Fibroblast of lung (primary cell): Measurements from ENCODE around the gene PPP1R14B. TPM values are rescaled to one million over a fixed set of nuclear protein-coding genes. Genes with fewer than 3 reads are reported as not detected.

ENCODE experiments used
- DNase-seq, 2 donors: peaks; one replicate each; pipeline versions ENCODE4 v3.0.0 to v3.0.0-alpha.2; 2010; ENCODE audit warnings: low read depth in 2 of 2
- H2AFZ ChIP-seq: 2 replicates; pipeline ENCODE4 v1.5.1; 2012; ENCODE audit warnings: low read length, control low read depth, inconsistent platforms
- H3K27ac ChIP-seq: 2 replicates; pipeline ENCODE4 v1.5.1; 2011; ENCODE audit warnings: low read length, control low read depth; ENCODE audit not compliant: insufficient read depth
- H3K27me3 ChIP-seq: 2 replicates; pipeline ENCODE4 v1.5.1; 2011; ENCODE audit warnings: mild to moderate bottlenecking, low read length; ENCODE audit not compliant: control insufficient read depth, insufficient read depth
- H3K36me3 ChIP-seq: 2 replicates; pipeline ENCODE4 v1.5.1; 2011; ENCODE audit warnings: low read length; ENCODE audit not compliant: control insufficient read depth, insufficient read depth
- H3K4me1 ChIP-seq: 2 replicates; pipeline ENCODE4 v1.5.1; 2011; ENCODE audit warnings: low read length; ENCODE audit not compliant: control insufficient read depth, insufficient read depth; ENCODE audit errors: extremely low read depth
- H3K4me2 ChIP-seq: 2 replicates; pipeline ENCODE4 v1.5.1; 2011; ENCODE audit warnings: low read length, control low read depth; ENCODE audit not compliant: insufficient read depth; ENCODE audit errors: extremely low read depth
- H3K4me3 ChIP-seq, 4 experiments: fragments of 200-600 bp in 1 of 4; sonication (generic) in 1 of 4; replicated peaks in 1 of 4; 2 replicates each; pipeline ENCODE4 v1.5.1; 2011 to 2016; ENCODE audit warnings: low read length in 4 of 4, low read depth in 3 of 4, mild to moderate bottlenecking in 3 of 4, control low read depth in 2 of 4, inconsistent platforms in 1 of 4, mixed read lengths in 1 of 4; ENCODE audit not compliant: insufficient read depth in 1 of 4; ENCODE audit errors: control extremely low read depth in 1 of 4
- H3K79me2 ChIP-seq: 2 replicates; pipeline ENCODE4 v1.5.1; 2012; ENCODE audit warnings: mild to moderate bottlenecking, low read length, inconsistent platforms; ENCODE audit not compliant: control insufficient read depth, insufficient read depth
- H3K9ac ChIP-seq: 2 replicates; pipeline ENCODE4 v1.5.1; 2011; ENCODE audit warnings: mild to moderate bottlenecking, low read length, control low read depth; ENCODE audit not compliant: insufficient read depth
- H3K9me3 ChIP-seq: 2 replicates; pipeline ENCODE4 v1.5.1; 2012; ENCODE audit warnings: low read depth, low read length; ENCODE audit not compliant: control insufficient read depth, insufficient read depth
- H4K20me1 ChIP-seq: 2 replicates; pipeline ENCODE4 v1.5.1; 2011; ENCODE audit warnings: low read length; ENCODE audit not compliant: control insufficient read depth, insufficient read depth; ENCODE audit errors: extremely low read depth
- EZH2 ChIP-seq: IDR thresholded peaks from 2 replicates; pipeline ENCODE4 v1.5.1; 2012; ENCODE audit warnings: low read length, control low read depth, mild to moderate bottlenecking; ENCODE audit errors: missing control alignments
- polyA plus RNA-seq, 2 donors: library from polyadenylated mRNA; depleted of rRNA in 1 of 2; stranded (reverse) in 1 of 2; unstranded in 1 of 2; fragments of >200 nt; gene quantifications; 2 replicates each; pipeline ENCODE4 v1.2.1, GENCODE V29; 2011 to 2012; ENCODE audit warnings: missing spikeins in 1 of 2
- total RNA-seq: library from RNA; depleted of rRNA; stranded (reverse); fragments of >200 nt; gene quantifications from 2 replicates; pipeline ENCODE4 v1.2.1, GENCODE V29; 2014
- TF ChIP-seq, protein P1 (sequence below), 2 donors: IDR thresholded peaks in 1 of 2; conservative IDR thresholded peaks in 1 of 2; 1 replicate in 1 of 2; 2 replicates in 1 of 2; pipeline ENCODE4 v1.5.1; 2011 to 2012; ENCODE audit warnings: low read length in 2 of 2, control low read depth in 1 of 2, inconsistent platforms in 1 of 2, low read depth in 1 of 2, mild to moderate bottlenecking in 1 of 2

PPP1R14B gene
- total and polyA plus RNA-seq, 2 donors (not counting 1 experiment from before 2014, with no cell fraction given): 107 to 122 TPM

- Histone ChIP-seq H3K9ac (no peak overlapping the region), H3K27me3 (no peaks in the 10 kb centered on the region), H3K4me2 (peak overlapping the region; percentile 68), H3K79me2 (peaks cover 24% of the 10 kb centered on the region), H3K4me3 (peak overlapping the region; percentile 7 to 98 (median 54)), H3K27ac (no peak overlapping the region), H3K9me3 (no peaks in the 10 kb centered on the region), H3K36me3 (peaks cover 14% of the 10 kb centered on the region), H2AFZ (no peak overlapping the region), H3K4me1 (peaks cover 5% of the 10 kb centered on the region), H4K20me1 (no peaks in the 10 kb centered on the region)
- DNase-seq: no peak
- TF ChIP-seq, protein P1, sequence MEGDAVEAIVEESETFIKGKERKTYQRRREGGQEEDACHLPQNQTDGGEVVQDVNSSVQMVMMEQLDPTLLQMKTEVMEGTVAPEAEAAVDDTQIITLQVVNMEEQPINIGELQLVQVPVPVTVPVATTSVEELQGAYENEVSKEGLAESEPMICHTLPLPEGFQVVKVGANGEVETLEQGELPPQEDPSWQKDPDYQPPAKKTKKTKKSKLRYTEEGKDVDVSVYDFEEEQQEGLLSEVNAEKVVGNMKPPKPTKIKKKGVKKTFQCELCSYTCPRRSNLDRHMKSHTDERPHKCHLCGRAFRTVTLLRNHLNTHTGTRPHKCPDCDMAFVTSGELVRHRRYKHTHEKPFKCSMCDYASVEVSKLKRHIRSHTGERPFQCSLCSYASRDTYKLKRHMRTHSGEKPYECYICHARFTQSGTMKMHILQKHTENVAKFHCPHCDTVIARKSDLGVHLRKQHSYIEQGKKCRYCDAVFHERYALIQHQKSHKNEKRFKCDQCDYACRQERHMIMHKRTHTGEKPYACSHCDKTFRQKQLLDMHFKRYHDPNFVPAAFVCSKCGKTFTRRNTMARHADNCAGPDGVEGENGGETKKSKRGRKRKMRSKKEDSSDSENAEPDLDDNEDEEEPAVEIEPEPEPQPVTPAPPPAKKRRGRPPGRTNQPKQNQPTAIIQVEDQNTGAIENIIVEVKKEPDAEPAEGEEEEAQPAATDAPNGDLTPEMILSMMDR (conservative IDR thresholded peaks at IDR 0.05 in 1 of 2, IDR thresholded peaks at IDR 0.05 in 1 of 2; ENCODE audit: low read depth in 1 of 2, low read length in 2 of 2): no peak
- no peak for TF ChIP-seq EZH2
Observed at GRCh38 chr11:64253043-64253442, 6.3 kb upstream of the PPP1R14B start.

GRCh38 chr11:64252003-64252872 lies 5.5 kb upstream of the PPP1R14B start:
- H3K4me3 ChIP-seq: peak overlapping the region; percentile 79 to 98 (median 88)
- no peaks in the 10 kb centered on the region for H3K9me3 ChIP-seq
- H3K9ac ChIP-seq: peak overlapping the region; percentile 76
- peaks cover 14% of the 10 kb centered on the region for H3K36me3 ChIP-seq
- no peak overlapping the region for H2AFZ ChIP-seq
- peaks cover 24% of the 10 kb centered on the region for H3K79me2 ChIP-seq
- peak; percentile 25 for DNase-seq
- H3K4me1 ChIP-seq: peaks cover 8% of the 10 kb centered on the region
- peak overlapping the region; percentile 92 for H3K4me2 ChIP-seq
- no peaks in the 10 kb centered on the region for H3K27me3 ChIP-seq
- no peaks in the 10 kb centered on the region for H4K20me1 ChIP-seq
- TF ChIP-seq, protein P1 (conservative IDR thresholded peaks at IDR 0.05 in 1 of 2, IDR thresholded peaks at IDR 0.05 in 1 of 2; ENCODE audit: low read depth in 1 of 2, low read length in 2 of 2): peak; percentile 42 to 44
- TF ChIP-seq EZH2: no peak
- peak overlapping the region; percentile 63 for H3K27ac ChIP-seq

DNA sequence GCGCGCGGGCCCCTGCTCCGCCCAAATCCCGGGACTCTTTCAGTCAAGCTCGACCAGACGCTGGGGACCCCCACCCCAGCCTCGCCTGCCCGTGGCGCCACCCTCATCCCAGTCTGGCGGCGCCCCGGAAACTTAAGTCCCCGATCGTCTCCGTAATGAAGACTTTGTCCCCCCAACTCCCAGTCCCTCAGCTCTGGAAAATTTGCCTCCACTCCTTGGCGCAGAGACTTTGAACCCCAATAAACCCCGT lies 4.9 kb upstream of the PPP1R14B start:
- Histone ChIP-seq H3K27ac (peak overlapping the region; percentile 63), H3K9me3 (no peaks in the 10 kb centered on the region), H3K9ac (peak overlapping the region; percentile 76), H3K4me1 (peaks cover 8% of the 10 kb centered on the region), H3K27me3 (no peaks in the 10 kb centered on the region), H3K79me2 (peaks cover 24% of the 10 kb centered on the region), H3K4me2 (peak overlapping the region; percentile 92), H3K4me3 (peak overlapping the region; percentile 79 to 98 (median 88)), H4K20me1 (no peaks in the 10 kb centered on the region), H3K36me3 (peaks cover 14% of the 10 kb centered on the region), H2AFZ (no peak overlapping the region)
- DNase-seq: no peak
- no peak for TF ChIP-seq EZH2
- TF ChIP-seq, protein P1 (conservative IDR thresholded peaks at IDR 0.05 in 1 of 2, IDR thresholded peaks at IDR 0.05 in 1 of 2; ENCODE audit: low read depth in 1 of 2, low read length in 2 of 2): no peak
